GM10847 (cell line): ENCODE results near the gene RALY.

Source experiments
- POLR2A ChIP-seq: IDR thresholded peaks from 2 replicates; pipeline ENCODE4 v1.6.1; 2011; ENCODE audit not compliant: insufficient read length; ENCODE audit errors: extremely low read depth

Gene RALY

GRCh38 chr20:34001378-34001777 lies 7.7 kb downstream of the RALY start:
- no peak for TF ChIP-seq POLR2A

GRCh38 chr20:34004227-34004626 lies 10.5 kb downstream of the RALY start:
- no peak for TF ChIP-seq POLR2A

GRCh38 chr20:34004790-34005457 lies 11.2 kb downstream of the RALY start:
- no peak for TF ChIP-seq POLR2A

- no peak for TF ChIP-seq POLR2A
Observed at GRCh38 chr20:34006619-34007018, 12.9 kb downstream of the RALY start.

GRCh38 chr20:34008477-34008876 lies 14.8 kb downstream of the RALY start:
- no peak for TF ChIP-seq POLR2A

- TF ChIP-seq POLR2A, result no peak
Observed at GRCh38 chr20:34010405-34010931, 16.8 kb downstream of the RALY start.

GRCh38 chr20:34011275-34011674 lies 17.6 kb downstream of the RALY start:
- TF ChIP-seq POLR2A, result no peak

GRCh38 chr20:34012330-34012729 lies 18.6 kb downstream of the RALY start:
- TF ChIP-seq POLR2A, result no peak

- no peak for TF ChIP-seq POLR2A
Observed at GRCh38 chr20:34012735-34013134, 19.0 kb downstream of the RALY start.

GRCh38 chr20:34013554-34013953 lies 19.8 kb downstream of the RALY start:
- no peak for TF ChIP-seq POLR2A

GRCh38 chr20:34014878-34015277 lies 21.2 kb downstream of the RALY start:
- no peak for TF ChIP-seq POLR2A

GRCh38 chr20:34015401-34016335 lies 22.0 kb downstream of the RALY start:
- TF ChIP-seq POLR2A, result no peak

- TF ChIP-seq POLR2A, result no peak
Observed at GRCh38 chr20:34016736-34017135, 23.0 kb downstream of the RALY start.

GRCh38 chr20:34017610-34018009 lies 23.9 kb downstream of the RALY start:
- no peak for TF ChIP-seq POLR2A

GRCh38 chr20:34018166-34018565 lies 24.5 kb downstream of the RALY start:
- TF ChIP-seq POLR2A, result no peak
